Ectodermal cell (in vitro differentiated cells): ENCODE data around the gene BNC2.

Experiments
- H3K27ac ChIP-seq: 2 replicates; pipeline ENCODE4 v1.7.0; 2013; ENCODE audit warnings: mild to moderate bottlenecking, low read depth, low read length; ENCODE audit not compliant: insufficient read depth, poor library complexity, severe bottlenecking
- H3K27me3 ChIP-seq: 2 replicates; pipeline ENCODE4 v1.7.0; 2013; ENCODE audit warnings: mild to moderate bottlenecking, low read length; ENCODE audit not compliant: insufficient read depth, control insufficient read depth, poor library complexity, severe bottlenecking
- H3K36me3 ChIP-seq: one replicate; pipeline ENCODE4 v1.7.0; 2013; ENCODE audit warnings: low read length; ENCODE audit not compliant: control insufficient read depth, insufficient read depth
- H3K4me1 ChIP-seq: one replicate; pipeline ENCODE4 v1.7.0; 2013; ENCODE audit warnings: low read length; ENCODE audit not compliant: control insufficient read depth, insufficient read depth
- H3K4me3 ChIP-seq: 2 replicates; pipeline ENCODE4 v1.7.0; 2013; ENCODE audit warnings: low read depth, low read length, control low read depth; ENCODE audit not compliant: insufficient read depth
- H3K9me3 ChIP-seq: 2 replicates; pipeline ENCODE4 v1.7.0; 2013; ENCODE audit warnings: mild to moderate bottlenecking, low read length, moderate library complexity; ENCODE audit not compliant: control insufficient read depth
- WGBS, 2 experiments: methylation state at CpG; one replicate each; pipeline ENCODE4 v1.1.7; 2013; ENCODE audit warnings: missing lambda C conversion rate in 2 of 2; 5-methylcytosine and 5-hydroxymethylcytosine counted together

Gene BNC2

GRCh38 chr9:16461851-16462250 is 408.6 kb downstream of the BNC2 start:
- Histone ChIP-seq H3K4me3 (no peak overlapping the region), H3K27me3 (no peaks in the 10 kb centered on the region), H3K9me3 (no peaks in the 10 kb centered on the region), H3K4me1 (peaks cover 16% of the 10 kb centered on the region), H3K27ac (no peak overlapping the region), H3K36me3 (no peaks in the 10 kb centered on the region)
- WGBS, 2 experiments, result 75 to 76% methylated on average over 2 of the region's 2 CpGs

GRCh38 chr9:16461137-16461840 is 409.2 kb downstream of the BNC2 start:
- H3K4me1 ChIP-seq, result peaks cover 16% of the 10 kb centered on the region
- no peak overlapping the region for H3K27ac ChIP-seq
- no peaks in the 10 kb centered on the region for H3K36me3 ChIP-seq
- no peaks in the 10 kb centered on the region for H3K9me3 ChIP-seq
- WGBS, 2 experiments, result 49 to 63% methylated on average over 10 to 11 of the region's 12 CpGs
- no peaks in the 10 kb centered on the region for H3K27me3 ChIP-seq
- H3K4me3 ChIP-seq, result no peak overlapping the region

- 96 to 97% methylated on average over 5 of the region's 6 CpGs for WGBS, 2 experiments
- Histone ChIP-seq H3K4me1 (peaks cover 16% of the 10 kb centered on the region), H3K36me3 (no peaks in the 10 kb centered on the region), H3K27me3 (no peaks in the 10 kb centered on the region), H3K4me3 (no peak overlapping the region), H3K9me3 (no peaks in the 10 kb centered on the region), H3K27ac (no peak overlapping the region)
These were observed 409.8 kb downstream of the BNC2 start for GRCh38 chr9:16460696-16461095.

- WGBS, 2 experiments, result 51 to 68% methylated on average over 3 of the region's 6 CpGs
- no peak overlapping the region for H3K27ac ChIP-seq
- H3K36me3 ChIP-seq, result no peaks in the 10 kb centered on the region
These were observed 410.9 kb downstream of the BNC2 start for GRCh38 chr9:16459421-16460148.

GRCh38 chr9:16458696-16459420 is 411.6 kb downstream of the BNC2 start:
- WGBS, 2 experiments, result 76 to 81% methylated on average over 6 of the region's 6 CpGs
- no peak overlapping the region for H3K27ac ChIP-seq

More at GRCh38 chr9:16459421-16460148, 410.9 kb downstream of the BNC2 start:
- H3K4me1 ChIP-seq, result peaks cover 16% of the 10 kb centered on the region
- H3K27me3 ChIP-seq, result no peaks in the 10 kb centered on the region
- no peaks in the 10 kb centered on the region for H3K9me3 ChIP-seq
- no peak overlapping the region for H3K4me3 ChIP-seq

GRCh38 chr9:16455842-16456241 is 414.6 kb downstream of the BNC2 start:
- peaks cover 12% of the 10 kb centered on the region for H3K4me1 ChIP-seq
- no peaks in the 10 kb centered on the region for H3K27me3 ChIP-seq
- no peak overlapping the region for H3K27ac ChIP-seq
- H3K4me3 ChIP-seq, result no peak overlapping the region
- no peaks in the 10 kb centered on the region for H3K36me3 ChIP-seq
- no peaks in the 10 kb centered on the region for H3K9me3 ChIP-seq

More at GRCh38 chr9:16458696-16459420, 411.6 kb downstream of the BNC2 start:
- H3K27me3 ChIP-seq, result no peaks in the 10 kb centered on the region
- H3K4me3 ChIP-seq, result no peak overlapping the region
- H3K4me1 ChIP-seq, result peaks cover 16% of the 10 kb centered on the region
- H3K36me3 ChIP-seq, result no peaks in the 10 kb centered on the region
- no peaks in the 10 kb centered on the region for H3K9me3 ChIP-seq

GRCh38 chr9:16453390-16453789 is 417.1 kb downstream of the BNC2 start:
- 78 to 87% methylated on average over 3 of the region's 3 CpGs for WGBS, 2 experiments
- H3K4me3 ChIP-seq, result no peak overlapping the region

GRCh38 chr9:16450578-16450977 is 419.9 kb downstream of the BNC2 start:
- H3K36me3 ChIP-seq, result no peaks in the 10 kb centered on the region
- WGBS, 2 experiments, result 82 to 90% methylated on average over 3 of the region's 3 CpGs
- H3K27ac ChIP-seq, result no peak overlapping the region
- H3K4me1 ChIP-seq, result no peaks in the 10 kb centered on the region
- no peaks in the 10 kb centered on the region for H3K9me3 ChIP-seq
- no peaks in the 10 kb centered on the region for H3K27me3 ChIP-seq
- H3K4me3 ChIP-seq, result no peak overlapping the region

More at GRCh38 chr9:16453390-16453789, 417.1 kb downstream of the BNC2 start:
- H3K27me3 ChIP-seq, result no peaks in the 10 kb centered on the region
- H3K36me3 ChIP-seq, result no peaks in the 10 kb centered on the region
- no peaks in the 10 kb centered on the region for H3K4me1 ChIP-seq
- H3K9me3 ChIP-seq, result no peaks in the 10 kb centered on the region
- H3K27ac ChIP-seq, result no peak overlapping the region

GRCh38 chr9:16450043-16450442 is 420.4 kb downstream of the BNC2 start:
- H3K4me3 ChIP-seq, result no peak overlapping the region
- no peaks in the 10 kb centered on the region for H3K4me1 ChIP-seq
- no peaks in the 10 kb centered on the region for H3K36me3 ChIP-seq
- no peaks in the 10 kb centered on the region for H3K27me3 ChIP-seq
- H3K27ac ChIP-seq, result no peak overlapping the region
- H3K9me3 ChIP-seq, result no peaks in the 10 kb centered on the region

GRCh38 chr9:16449076-16449730 is 421.3 kb downstream of the BNC2 start:
- Histone ChIP-seq H3K27me3 (no peaks in the 10 kb centered on the region), H3K4me3 (no peak overlapping the region), H3K36me3 (no peaks in the 10 kb centered on the region), H3K27ac (no peak overlapping the region), H3K9me3 (no peaks in the 10 kb centered on the region), H3K4me1 (no peaks in the 10 kb centered on the region)
- 94% methylated on average over 9 to 10 of the region's 10 CpGs for WGBS, 2 experiments
